H1 (cell line): ENCODE results near the gene HDHD5. TPM values are rescaled to one million over a fixed set of nuclear protein-coding genes. Genes with fewer than 3 reads are reported as not detected.
A peak's percentile ranks its signal among the peaks of the same experiment; 100 is the strongest.

Experiments
- CTCF ChIA-PET: fragments of 300-600 bp; sonication (Branson Sonifier 250); formaldehyde crosslinking; loops from one replicate; lab custom pipeline; 2021; ENCODE audit not compliant: partially characterized antibody; lab: Charles Lee
- POLR2A ChIA-PET: fragments of 300-600 bp; sonication (Branson Sonifier 250); formaldehyde crosslinking; loops from one replicate; lab custom pipeline; 2021; ENCODE audit warnings: inconsistent platforms; ENCODE audit not compliant: partially characterized antibody; lab: Charles Lee
- DNase-seq, 2 experiments: peaks; one replicate each; pipeline versions ENCODE4 v3.0.0 to v3.0.0-alpha.2; 2010 to 2022; ENCODE audit warnings: low spot score in 2 of 2, low read depth in 1 of 2, mixed read lengths in 1 of 2
- FAIRE-seq: peaks from 2 replicates; lab custom pipeline; 2011; peaks lifted over from hg19 to GRCh38; lab: Jason Lieb, UNC
- H2AFZ ChIP-seq: 2 replicates; pipeline ENCODE4 v1.8.1; 2012; ENCODE audit warnings: low read length, inconsistent platforms
- H2AK5ac ChIP-seq: 2 replicates; pipeline ENCODE4 v1.6.1; 2013; ENCODE audit warnings: low read depth, low read length
- H2BK120ac ChIP-seq: replicated peaks from 2 replicates; pipeline ENCODE3; 2013; ENCODE audit warnings: low read depth, low read length, inconsistent platforms
- H2BK12ac ChIP-seq: 2 replicates; pipeline ENCODE4 v1.6.1; 2013; ENCODE audit warnings: low read depth, low read length
- H2BK15ac ChIP-seq: 2 replicates; pipeline ENCODE4 v1.6.1; 2013; ENCODE audit warnings: low read length
- H2BK20ac ChIP-seq: 2 replicates; pipeline ENCODE4 v1.6.1; 2013; ENCODE audit warnings: low read length
- H2BK5ac ChIP-seq: 2 replicates; pipeline ENCODE4 v1.6.1; 2013; ENCODE audit warnings: low read depth, low read length
- H3K14ac ChIP-seq: 2 replicates; pipeline ENCODE4 v1.6.1; 2013; ENCODE audit warnings: inconsistent platforms; ENCODE audit not compliant: insufficient read length
- H3K18ac ChIP-seq: 2 replicates; pipeline ENCODE4 v1.6.1; 2013; ENCODE audit warnings: low read length; ENCODE audit errors: extremely low read depth
- H3K23ac ChIP-seq: 2 replicates; pipeline ENCODE4 v1.6.1; 2013; ENCODE audit warnings: inconsistent platforms; ENCODE audit not compliant: insufficient read length
- H3K23me2 ChIP-seq: 2 replicates; pipeline ENCODE4 v1.6.1; 2013; ENCODE audit warnings: low read depth, low read length
- H3K27ac ChIP-seq: 2 replicates; pipeline ENCODE4 v1.6.1; 2011; ENCODE audit warnings: low read depth, low read length, inconsistent platforms
- H3K27me3 ChIP-seq, 4 experiments: replicated peaks in 1 of 4; 1 replicate in 1 of 4; 2 replicates in 3 of 4; pipeline versions ENCODE4 v1.6.1 to v1.8.1; 2011 to 2013; ENCODE audit warnings: low read length in 3 of 4, mild to moderate bottlenecking in 3 of 4, inconsistent platforms in 2 of 4, mixed read lengths in 2 of 4, moderate library complexity in 1 of 4; ENCODE audit not compliant: control insufficient read depth in 3 of 4, insufficient read depth in 3 of 4; ENCODE audit errors: extremely low read depth in 1 of 4
- H3K36me3 ChIP-seq, 4 experiments: 2 replicates each; pipeline versions ENCODE4 v1.6.1 to v1.8.1; 2011 to 2013; ENCODE audit warnings: mild to moderate bottlenecking in 4 of 4, low read length in 3 of 4, moderate library complexity in 2 of 4, control low read depth in 1 of 4, inconsistent platforms in 1 of 4; ENCODE audit not compliant: insufficient read depth in 4 of 4, control insufficient read depth in 2 of 4
- H3K4ac ChIP-seq: replicated peaks from 2 replicates; pipeline ENCODE3; 2013; ENCODE audit warnings: low read length, low read depth, mixed read lengths, inconsistent platforms; ENCODE audit not compliant: insufficient read length
- H3K4me1 ChIP-seq, 4 experiments: replicated peaks in 1 of 4; 1 replicate in 1 of 4; 2 replicates in 3 of 4; pipeline versions ENCODE4 v1.6.1 to v1.8.1; 2011 to 2013; ENCODE audit warnings: low read length in 3 of 4, inconsistent platforms in 2 of 4, mixed read lengths in 1 of 4; ENCODE audit not compliant: insufficient read depth in 4 of 4, control insufficient read depth in 3 of 4
- H3K4me2 ChIP-seq, 2 experiments: 2 replicates each; pipeline versions ENCODE4 v1.6.1 to v1.8.1; 2011 to 2013; ENCODE audit warnings: low read depth in 2 of 2, low read length in 2 of 2, control low read depth in 1 of 2, inconsistent platforms in 1 of 2, mild to moderate bottlenecking in 1 of 2; ENCODE audit not compliant: insufficient read depth in 1 of 2
- H3K4me3 ChIP-seq, 4 experiments: fragments of 200-600, 300-600 bp in 1 of 4; sonication (generic), shearing (Covaris generic), sonication (Bioruptor Twin) in 1 of 4; 2 replicates each; pipeline versions ENCODE4 v1.5.1 to v1.8.1; 2011 to 2016; ENCODE audit warnings: low read length in 4 of 4, low read depth in 3 of 4, control low read depth in 2 of 4, inconsistent platforms in 2 of 4, mild to moderate bottlenecking in 2 of 4, mixed read lengths in 1 of 4, moderate library complexity in 1 of 4; ENCODE audit not compliant: insufficient read depth in 2 of 4; ENCODE audit errors: extremely low read depth in 1 of 4
- H3K56ac ChIP-seq: replicated peaks from 2 replicates; pipeline ENCODE3; 2013; ENCODE audit warnings: low read depth, mild to moderate bottlenecking, mixed read lengths, low read length, inconsistent platforms; ENCODE audit not compliant: insufficient read length
- H3K79me1 ChIP-seq: 2 replicates; pipeline ENCODE4 v1.6.1; 2013; ENCODE audit warnings: low read depth, low read length, control low read depth
- H3K79me2 ChIP-seq, 2 experiments: 2 replicates each; pipeline versions ENCODE4 v1.6.1 to v1.8.1; 2012 to 2013; ENCODE audit warnings: low read length in 2 of 2, mild to moderate bottlenecking in 2 of 2, inconsistent platforms in 1 of 2; ENCODE audit not compliant: insufficient read depth in 2 of 2, control insufficient read depth in 1 of 2
- H3K9ac ChIP-seq, 4 experiments: replicated peaks in 1 of 4; 1 replicate in 1 of 4; 2 replicates in 3 of 4; pipeline versions ENCODE4 v1.6.1 to v1.8.1; 2011 to 2013; ENCODE audit warnings: low read depth in 3 of 4, low read length in 3 of 4, control low read depth in 2 of 4, mild to moderate bottlenecking in 2 of 4, moderate library complexity in 2 of 4, inconsistent platforms in 1 of 4; ENCODE audit errors: extremely low read depth in 1 of 4
- H3K9me3 ChIP-seq, 2 experiments: 2 replicates each; pipeline versions ENCODE4 v1.6.1 to v1.8.1; 2012 to 2013; ENCODE audit warnings: mild to moderate bottlenecking in 2 of 2, moderate library complexity in 2 of 2, control low read depth in 1 of 2, inconsistent platforms in 1 of 2, low read depth in 1 of 2, low read length in 1 of 2, mixed read lengths in 1 of 2; ENCODE audit not compliant: insufficient read depth in 2 of 2
- H4K20me1 ChIP-seq, 2 experiments: replicated peaks in 1 of 2; 2 replicates each; pipeline versions ENCODE3 to v1.8.1; 2011 to 2013; ENCODE audit warnings: inconsistent platforms in 2 of 2, low read length in 2 of 2, mild to moderate bottlenecking in 1 of 2; ENCODE audit not compliant: insufficient read depth in 2 of 2, control insufficient read depth in 1 of 2
- H4K5ac ChIP-seq: 2 replicates; pipeline ENCODE4 v1.6.1; 2013; ENCODE audit warnings: low read length, low read depth, mixed read lengths, inconsistent platforms; ENCODE audit not compliant: insufficient read length
- H4K8ac ChIP-seq: 2 replicates; pipeline ENCODE4 v1.8.0; 2013; ENCODE audit warnings: mild to moderate bottlenecking, moderate library complexity, low read length, inconsistent platforms; ENCODE audit not compliant: insufficient read depth; ENCODE audit errors: extremely low read depth
- H4K91ac ChIP-seq: replicated peaks from 2 replicates; pipeline ENCODE3; 2013; ENCODE audit warnings: low read length, mixed read lengths, inconsistent platforms; ENCODE audit not compliant: insufficient read length
- ASH2L ChIP-seq: fragments of 200-600, 300-600 bp; sonication (generic); IDR thresholded peaks from one replicate; pipeline ENCODE4 v1.7.1; 2017; ENCODE audit warnings: low read length
- CBX8 ChIP-seq: fragments of 300-800, 300-1000 bp; sonication (generic); IDR thresholded peaks from 2 replicates; pipeline ENCODE4 v1.7.1; 2016; ENCODE audit warnings: low read depth, low read length, borderline replicate concordance
- CTCF ChIP-seq, 3 experiments: IDR thresholded peaks; 1 replicate in 2 of 3; 2 replicates in 1 of 3; pipeline versions ENCODE4 v1.5.1 to v1.6.1; 2011; ENCODE audit warnings: low read length in 3 of 3, mild to moderate bottlenecking in 3 of 3, inconsistent platforms in 2 of 3, low read depth in 1 of 3, moderate library complexity in 1 of 3; ENCODE audit not compliant: insufficient read depth in 1 of 3; ENCODE audit errors: control extremely low read depth in 1 of 3
- HDAC6 ChIP-seq: IDR thresholded peaks from one replicate; pipeline ENCODE4 v1.7.1; 2012; ENCODE audit warnings: low read depth, mild to moderate bottlenecking, inconsistent platforms, low read length, moderate library complexity
- RAD21 ChIP-seq, 2 experiments: IDR thresholded peaks in 1 of 2; conservative IDR thresholded peaks in 1 of 2; 2 replicates each; pipeline ENCODE4 v1.6.1; 2011; ENCODE audit warnings: low read depth in 2 of 2, low read length in 2 of 2, improper control_type of control experiment in 1 of 2, inconsistent platforms in 1 of 2, mild to moderate bottlenecking in 1 of 2, moderate library complexity in 1 of 2
- RFX5 ChIP-seq: IDR thresholded peaks from 2 replicates; pipeline ENCODE4 v1.6.1; 2011; ENCODE audit warnings: low read depth, low read length, improper control_type of control experiment, borderline replicate concordance
- WGBS, 2 experiments: shearing (Covaris generic) in 1 of 2; methylation state at CpG; one replicate each; pipeline versions ENCODE4 v1.1.6 to v1.1.7; 2013 to 2015; ENCODE audit warnings: low lambda C conversion rate in 2 of 2, mixed read lengths in 2 of 2, inconsistent platforms in 1 of 2, low coverage in 1 of 2, missing lambda C conversion rate in 1 of 2; ENCODE audit not compliant: insufficient replicate concordance in 2 of 2, insufficient coverage in 1 of 2, insufficient read length in 1 of 2; ENCODE audit errors: extremely low coverage in 1 of 2, missing lambda C conversion rate in 1 of 2; 5-methylcytosine and 5-hydroxymethylcytosine counted together
- polyA plus RNA-seq, 7 experiments: library from polyadenylated mRNA; depleted of rRNA in 3 of 7; stranded (reverse) in 5 of 7; unstranded in 2 of 7; fragments of >200 nt in 5 of 7; fragments of 200-250 nt in 2 of 7; gene quantifications; 1 replicate in 5 of 7; 2 replicates in 1 of 7; 4 replicates in 1 of 7; pipeline versions ENCODE4 v1.2.1 to v1.2.3, GENCODE V29; 2011 to 2013; ENCODE audit warnings: missing spikeins in 2 of 7, mixed read lengths in 2 of 7
- total RNA-seq: library from RNA; stranded (reverse); fragmentation: NEBNext Ultra II Directional; extraction: Animal tissue kit (Norgen Biotek cat#: 25700); gene quantifications from 2 replicates; pipeline ENCODE4 v1.2.1, GENCODE V29; 2021

The HDHD5 gene
- total and polyA plus RNA-seq, 2 of the 8 experiments (the other 6 are each of a cell fraction or from before 2014, with no cell fraction given), result 68.3 to 123 TPM

DNA sequence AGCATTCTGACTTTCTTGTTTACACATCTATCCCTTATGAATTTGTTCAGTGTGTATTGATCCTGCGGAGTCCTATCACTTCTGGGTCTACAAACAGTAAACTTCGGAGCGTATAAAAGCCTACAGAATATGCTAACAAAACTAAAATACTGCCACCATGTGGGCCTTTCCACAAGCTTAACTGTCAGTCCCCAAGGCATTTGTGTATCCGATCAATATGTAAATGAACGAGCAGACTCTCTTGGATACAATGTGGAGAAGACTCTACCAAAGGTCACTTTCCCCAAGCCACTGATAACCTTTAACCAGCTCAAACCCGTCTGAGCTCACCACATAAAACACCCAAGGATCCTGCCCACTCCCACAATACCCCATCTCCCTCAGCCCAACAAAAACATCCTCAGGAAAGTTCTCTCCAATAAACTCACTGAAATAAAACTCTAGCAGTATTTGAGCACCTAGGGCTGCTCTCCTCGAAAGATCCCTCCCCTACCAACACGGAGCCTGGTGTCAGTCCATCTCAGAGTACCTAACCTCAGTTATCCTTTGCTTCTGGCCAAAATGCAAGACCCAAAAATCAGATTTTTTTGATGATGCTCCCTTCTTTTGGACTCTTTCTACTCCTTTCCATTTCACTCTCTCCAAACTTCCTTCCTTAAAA is 42.3 kb upstream of the HDHD5 start:
- Histone ChIP-seq H3K9me3 (no peaks in the 10 kb centered on the region), H4K20me1 (no peaks in the 10 kb centered on the region), H4K8ac (no peak overlapping the region), H2AFZ (peak overlapping the region; percentile 8; the same call in 1 of the 2 replicates), H2BK120ac (no peak overlapping the region), H3K27me3 (no peaks in the 10 kb centered on the region), H3K23me2 (peaks cover 13% of the 10 kb centered on the region), H3K27ac (no peak overlapping the region), H3K36me3 (no peaks in the 10 kb centered on the region), H2BK12ac (peak overlapping the region; percentile 84; the same call in 1 of the 2 replicates), H3K4me1 (peaks cover 15 to 24% (median 16%) of the 10 kb centered on the region in 4 experiments), H2AK5ac (no peak overlapping the region), H4K5ac (no peak overlapping the region), H3K56ac (no peak overlapping the region), H3K9ac (no peak overlapping the region), H3K4ac (no peak overlapping the region), H3K79me2 (no peaks in the 10 kb centered on the region), H2BK20ac (0 out of 2 replicates have a peak overlapping the region, but pooled peaks have one; percentile 66), H3K4me2 (no peak overlapping the region), H3K23ac (no peak overlapping the region), H3K79me1 (no peaks in the 10 kb centered on the region; the same call in 1 of the 2 replicates), H3K18ac (peak overlapping the region; percentile 83), H3K4me3 (no peak overlapping the region), H2BK5ac (peak overlapping the region; percentile 46; the same call in 1 of the 2 replicates), H4K91ac (no peak overlapping the region), H3K14ac (no peak overlapping the region), H2BK15ac (no peak overlapping the region)
- WGBS, 2 experiments, result 72% methylated on average over 8 of the region's 8 CpGs; no CpG with 5 or more reads in 1 of the 2 experiments
- ChIA-PET CTCF (interaction anchor here (0.6 to 9.8 kb wide), 15 partner anchors 11 to 106 kb away, joined by 3 to 94 read pairs (median 4); no protein-coding TSS in a partner anchor), POLR2A (interaction anchor here (0.6 to 6.2 kb wide), 7 partner anchors 13 to 236 kb away, joined by 3 to 45 read pairs (median 3); no protein-coding TSS in a partner anchor)
- FAIRE-seq (peak; percentile 65), DNase-seq (no peak)
- TF ChIP-seq RFX5, result no peak
- TF ChIP-seq HDAC6, result no peak
- peak in 1 of 2 experiments; percentile 34; a peak in 1 of 4 replicates for TF ChIP-seq RAD21 (IDR thresholded peaks at IDR 0.05 in 1 of 2, conservative IDR thresholded peaks at IDR 0.05 in 1 of 2; ENCODE audit: low read depth in 2 of 2, low read length in 2 of 2)
- TF ChIP-seq ASH2L, result no peak
- no peak for TF ChIP-seq CBX8
- peak in 2 of 3 experiments; percentile 23 to 43; a peak in 2 of 4 replicates for TF ChIP-seq CTCF (IDR thresholded peaks at IDR 0.05; ENCODE audit: control extremely low read depth in 1 of 3, insufficient read depth in 1 of 3, low read depth in 1 of 3, low read length in 3 of 3)
